NOMO-1 (cell line): ENCODE data around the gene RASA3.
"Not testable (repeated sequence)": the region's sequence is repeated elsewhere in the genome, so short reads cannot be mapped to it uniquely, and the experiment has no call there.

Experiments
- DNase-seq, 2 experiments: peaks; one replicate each; lab custom pipeline; 2025; ENCODE audit not compliant: unreplicated experiment in 2 of 2; lab: John Stamatoyannopoulos, UW

Gene RASA3

GRCh38 chr13:114155926-114156883 lies 23.8 kb upstream of the RASA3 start:
- DNase-seq: no peak

GRCh38 chr13:114155320-114155719 lies 22.9 kb upstream of the RASA3 start:
- no peak for DNase-seq

- no peak for DNase-seq
These were observed 22.1 kb upstream of the RASA3 start for GRCh38 chr13:114154476-114154875.

DNA sequence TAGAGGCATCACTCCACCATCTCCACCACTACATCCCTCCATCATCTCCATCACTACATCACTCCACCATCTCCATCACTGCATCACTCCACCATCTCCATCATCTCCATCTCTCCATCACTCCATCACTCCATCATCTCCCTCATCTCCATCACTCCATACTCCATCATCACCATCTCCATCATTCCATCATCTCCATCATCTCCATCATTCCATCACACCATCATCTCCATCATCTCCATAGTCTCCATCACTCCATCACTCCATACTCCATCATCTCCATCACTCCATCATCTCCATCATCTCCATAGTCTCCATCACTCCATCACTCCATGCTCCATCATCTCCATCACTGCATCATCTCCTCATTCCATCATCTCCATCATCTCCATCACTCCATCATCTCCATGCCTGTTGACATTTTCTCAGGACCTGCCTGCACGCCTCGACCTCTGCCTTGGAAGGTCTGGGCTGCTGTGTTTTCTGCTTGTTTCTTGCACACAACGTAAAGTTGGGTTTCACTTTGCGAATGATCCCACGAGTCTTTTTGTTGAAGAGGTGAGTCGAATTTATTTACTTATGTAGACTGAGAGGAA lies 21.2 kb upstream of the RASA3 start:
- DNase-seq: no peak

DNA sequence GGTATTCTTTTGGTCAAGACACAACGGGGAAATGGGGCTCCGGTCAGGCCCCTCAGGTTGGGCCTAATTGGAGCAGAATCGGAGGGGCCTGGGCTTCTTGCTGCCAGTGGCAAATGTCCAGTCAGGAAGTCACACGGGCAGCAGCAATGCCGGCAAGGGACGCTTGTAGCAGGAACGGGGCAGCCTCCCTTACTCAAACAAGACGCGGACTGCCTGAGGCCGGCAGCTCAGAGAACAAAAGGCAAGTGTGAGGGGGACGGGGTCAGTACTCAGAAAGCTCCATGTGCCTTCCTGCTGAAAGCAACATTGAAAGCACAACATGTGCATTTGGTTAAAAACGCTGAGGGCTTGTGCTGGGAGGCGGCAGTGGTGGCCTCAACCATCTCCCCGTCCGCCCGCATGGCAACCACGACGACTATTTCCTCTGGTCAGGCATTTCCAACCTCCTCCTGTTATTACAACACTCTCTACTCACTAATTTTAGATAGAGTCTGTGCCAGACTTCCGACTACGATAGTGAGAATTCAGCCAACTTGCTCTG lies 20.5 kb upstream of the RASA3 start:
- DNase-seq: peak; percentile 75 to 76

DNA sequence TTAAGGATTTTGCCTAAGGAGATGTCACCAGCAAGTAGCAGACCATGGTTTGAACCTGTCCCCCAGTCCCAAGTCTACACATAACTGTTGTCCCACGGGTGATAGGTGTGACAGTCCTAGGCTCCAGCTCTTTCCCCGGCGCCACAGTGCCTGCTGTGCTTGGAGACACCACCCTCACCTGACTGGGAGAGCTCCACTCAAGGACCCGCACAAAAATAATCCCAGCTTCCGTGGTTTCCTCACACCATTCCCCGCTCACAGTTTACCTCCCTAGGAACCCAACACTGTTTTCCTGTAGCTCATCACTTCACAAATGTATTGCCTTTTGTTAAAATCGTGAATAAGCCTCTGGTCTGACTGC lies 19.8 kb upstream of the RASA3 start:
- no peak for DNase-seq

- DNase-seq: peak; percentile 48 to 64
These were observed 19.3 kb upstream of the RASA3 start for GRCh38 chr13:114151565-114152284.

DNA sequence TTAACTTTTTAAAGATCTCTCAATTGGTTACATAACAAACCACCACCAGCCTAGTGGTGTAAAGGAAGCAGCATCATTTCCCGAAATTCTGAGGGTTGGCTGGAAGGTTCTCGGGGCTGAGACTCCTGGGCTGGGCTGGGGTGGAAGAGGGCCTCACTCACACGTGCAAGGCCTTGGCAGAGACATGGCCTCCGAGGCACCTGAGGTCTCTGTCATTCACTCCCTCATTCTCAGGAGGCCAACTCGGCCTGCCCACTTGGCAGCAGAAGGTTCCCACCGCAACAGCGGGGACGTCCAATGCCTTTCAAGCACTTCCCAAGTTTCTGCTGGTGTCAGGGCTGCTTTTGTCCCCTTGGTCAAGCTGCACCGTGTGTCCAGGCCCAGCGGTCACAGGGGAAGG lies 18.6 kb upstream of the RASA3 start:
- DNase-seq: peak in 1 of 2 experiments; percentile 17

GRCh38 chr13:114149774-114150740 lies 17.6 kb upstream of the RASA3 start:
- no peak for DNase-seq

GRCh38 chr13:114148886-114149285 lies 16.5 kb upstream of the RASA3 start:
- DNase-seq: not testable (repeated sequence)

- no peak for DNase-seq
These were observed 16.1 kb upstream of the RASA3 start for GRCh38 chr13:114148521-114148855.

- DNase-seq: no peak
These were observed 15.5 kb upstream of the RASA3 start for GRCh38 chr13:114147803-114148520.

DNA sequence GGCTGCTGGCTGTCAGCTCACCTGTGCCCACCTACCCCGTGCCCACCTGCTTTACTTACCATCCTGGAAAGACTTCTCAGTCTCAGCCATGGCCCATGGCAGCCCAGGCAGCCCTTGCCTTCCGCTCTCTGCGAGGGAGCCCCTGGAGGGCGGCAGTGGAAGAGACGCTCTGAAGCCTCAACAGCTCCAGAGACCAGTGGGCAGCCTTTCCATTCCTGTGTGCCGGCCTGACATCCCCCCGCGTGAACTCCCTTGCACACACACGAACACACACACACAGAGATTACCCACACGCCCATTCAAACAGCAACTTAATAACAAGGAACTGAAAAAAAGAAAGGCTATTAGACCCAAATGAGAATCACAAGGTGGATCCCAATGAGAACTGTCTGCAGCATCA lies 14.2 kb upstream of the RASA3 start:
- no peak for DNase-seq

DNA sequence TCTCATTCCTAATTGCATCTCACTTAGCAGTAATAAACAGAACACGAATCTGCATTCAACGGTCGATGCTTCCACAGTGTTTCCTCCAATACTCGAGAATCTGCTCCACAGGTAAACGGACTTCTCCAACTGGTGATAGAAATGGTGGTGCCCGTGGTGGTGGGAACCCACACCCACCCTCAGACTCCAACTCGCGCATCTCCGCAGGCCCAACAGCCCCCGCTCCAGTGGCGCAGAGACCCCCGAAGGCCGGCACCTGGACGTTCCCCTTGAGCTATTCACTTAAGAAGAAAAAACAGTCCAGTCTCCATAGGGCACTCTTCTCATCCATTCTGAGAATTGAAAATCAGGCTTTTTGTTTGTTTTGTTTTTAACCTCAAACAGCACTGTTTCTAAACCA lies 13.8 kb upstream of the RASA3 start:
- no peak for DNase-seq

DNA sequence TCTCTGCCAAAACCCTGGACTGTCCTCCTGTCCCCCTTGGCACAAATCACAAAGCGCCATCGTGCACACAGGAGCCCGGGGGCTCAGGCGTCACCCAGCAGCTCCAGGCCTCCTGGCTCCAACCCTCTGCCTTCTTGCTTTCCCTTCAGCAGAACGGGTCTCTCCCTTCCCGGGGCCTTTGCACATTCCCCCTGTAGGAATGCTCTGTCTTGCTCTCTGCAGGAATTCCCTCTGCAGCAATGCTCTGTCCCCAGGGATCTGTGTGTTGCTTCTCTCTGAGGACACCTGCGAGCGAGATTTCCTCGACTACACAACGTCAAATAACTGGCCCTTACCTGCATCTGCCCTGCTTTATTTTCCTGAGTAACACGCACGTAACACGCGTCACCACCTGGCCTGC lies 13.3 kb upstream of the RASA3 start:
- no peak for DNase-seq

GRCh38 chr13:114145256-114145655 lies 12.8 kb upstream of the RASA3 start:
- no peak for DNase-seq

- no peak for DNase-seq
These were observed 12.3 kb upstream of the RASA3 start for GRCh38 chr13:114144606-114145244.

DNA sequence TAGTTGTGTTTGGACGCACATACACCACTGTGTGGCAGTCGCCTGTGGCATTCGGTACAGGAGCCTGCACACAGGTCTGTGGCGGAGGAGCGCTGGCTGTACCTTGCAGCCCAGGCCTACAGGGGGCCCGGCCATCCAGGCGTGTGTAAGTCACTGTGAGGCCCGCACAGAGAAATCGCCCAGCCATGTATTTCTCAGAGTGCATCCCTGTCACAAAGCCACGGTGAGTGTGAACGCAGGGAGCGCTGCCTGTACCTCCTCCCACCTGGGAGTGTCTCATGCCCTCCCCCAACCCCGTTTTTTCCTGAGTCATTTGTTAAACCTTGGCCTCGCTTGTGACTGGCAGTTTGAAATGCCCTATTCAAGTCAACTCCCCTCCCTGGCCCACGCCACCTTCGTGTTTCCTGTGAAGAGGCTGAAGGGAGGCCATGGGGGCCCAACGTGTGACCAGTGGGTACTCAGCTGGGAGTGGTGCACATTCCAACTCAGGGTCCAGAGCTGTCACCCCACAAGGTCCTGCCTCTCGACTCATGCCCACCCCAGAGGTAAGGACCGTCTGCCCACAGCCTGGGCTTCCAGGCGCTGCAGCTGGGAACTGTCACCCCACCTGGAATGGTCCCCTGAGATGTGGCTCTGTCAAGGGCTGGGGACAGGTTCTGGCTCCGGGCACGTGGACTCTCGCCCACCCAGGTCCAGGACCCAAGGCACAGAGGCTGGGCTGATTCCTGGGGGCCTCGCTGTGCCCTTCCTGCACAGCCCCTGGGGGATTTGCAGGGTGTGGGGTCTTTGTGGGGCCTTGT lies 11.6 kb upstream of the RASA3 start:
- DNase-seq: no peak
